Retinal pigment epithelial cell (primary cell): ENCODE results near the gene ZC3HAV1L.

Experiments used
- DNase-seq: peaks from one replicate; pipeline ENCODE4 v3.0.0-alpha.2; 2010; ENCODE audit warnings: low read depth
- H3K4me3 ChIP-seq: 2 replicates; pipeline ENCODE4 v1.5.1; 2011; ENCODE audit warnings: mild to moderate bottlenecking, low read length, control low read depth, moderate library complexity
- TF ChIP-seq, protein P1 (sequence below): conservative IDR thresholded peaks from 2 replicates; pipeline ENCODE4 v1.5.1; 2011; ENCODE audit warnings: low read depth, low read length, control low read depth, inconsistent platforms

The ZC3HAV1L gene

DNA sequence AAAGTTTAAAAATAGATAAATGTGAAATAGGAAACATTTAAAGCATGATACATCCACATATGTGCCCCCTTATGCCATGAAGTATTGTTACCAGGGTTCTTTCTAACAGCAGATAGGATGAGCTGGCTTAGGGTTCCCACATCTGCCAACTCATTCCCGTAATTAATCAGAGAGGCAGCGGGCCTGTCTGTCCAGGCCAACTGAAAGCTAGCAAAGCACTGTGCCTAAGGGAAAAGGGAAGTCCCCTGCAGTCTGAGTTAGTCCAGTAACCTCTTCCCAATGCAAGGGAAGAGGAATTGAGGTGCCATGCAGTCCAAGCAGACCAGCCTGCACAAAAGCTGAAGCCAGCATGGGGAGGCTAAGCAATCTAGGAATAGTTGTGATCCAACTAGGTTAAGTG is 18.3 kb upstream of the ZC3HAV1L start:
- no peak overlapping the region for H3K4me3 ChIP-seq
- TF ChIP-seq, protein P1, sequence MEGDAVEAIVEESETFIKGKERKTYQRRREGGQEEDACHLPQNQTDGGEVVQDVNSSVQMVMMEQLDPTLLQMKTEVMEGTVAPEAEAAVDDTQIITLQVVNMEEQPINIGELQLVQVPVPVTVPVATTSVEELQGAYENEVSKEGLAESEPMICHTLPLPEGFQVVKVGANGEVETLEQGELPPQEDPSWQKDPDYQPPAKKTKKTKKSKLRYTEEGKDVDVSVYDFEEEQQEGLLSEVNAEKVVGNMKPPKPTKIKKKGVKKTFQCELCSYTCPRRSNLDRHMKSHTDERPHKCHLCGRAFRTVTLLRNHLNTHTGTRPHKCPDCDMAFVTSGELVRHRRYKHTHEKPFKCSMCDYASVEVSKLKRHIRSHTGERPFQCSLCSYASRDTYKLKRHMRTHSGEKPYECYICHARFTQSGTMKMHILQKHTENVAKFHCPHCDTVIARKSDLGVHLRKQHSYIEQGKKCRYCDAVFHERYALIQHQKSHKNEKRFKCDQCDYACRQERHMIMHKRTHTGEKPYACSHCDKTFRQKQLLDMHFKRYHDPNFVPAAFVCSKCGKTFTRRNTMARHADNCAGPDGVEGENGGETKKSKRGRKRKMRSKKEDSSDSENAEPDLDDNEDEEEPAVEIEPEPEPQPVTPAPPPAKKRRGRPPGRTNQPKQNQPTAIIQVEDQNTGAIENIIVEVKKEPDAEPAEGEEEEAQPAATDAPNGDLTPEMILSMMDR: no peak
- DNase-seq: no peak

DNA sequence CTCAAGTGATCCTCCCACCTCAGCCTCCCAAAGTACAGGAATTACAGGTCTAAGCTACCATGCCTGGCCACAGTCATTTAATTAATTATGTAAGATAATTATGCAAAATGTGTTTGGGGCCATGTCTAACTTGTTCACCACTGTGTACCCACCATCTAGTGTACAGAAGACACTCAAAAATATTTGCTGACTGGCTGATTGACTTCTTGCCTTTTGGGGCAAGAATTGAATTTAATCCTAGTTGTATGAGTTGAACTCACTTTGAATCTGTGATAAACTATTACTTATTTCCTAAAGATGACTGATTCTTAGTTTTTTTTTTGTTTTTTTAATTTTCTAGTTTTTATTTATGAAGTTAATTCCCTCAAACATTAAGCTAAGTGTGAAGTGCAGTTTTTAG is 15.8 kb upstream of the ZC3HAV1L start:
- TF ChIP-seq, protein P1: no peak
- no peak overlapping the region for H3K4me3 ChIP-seq
- DNase-seq: no peak

DNA sequence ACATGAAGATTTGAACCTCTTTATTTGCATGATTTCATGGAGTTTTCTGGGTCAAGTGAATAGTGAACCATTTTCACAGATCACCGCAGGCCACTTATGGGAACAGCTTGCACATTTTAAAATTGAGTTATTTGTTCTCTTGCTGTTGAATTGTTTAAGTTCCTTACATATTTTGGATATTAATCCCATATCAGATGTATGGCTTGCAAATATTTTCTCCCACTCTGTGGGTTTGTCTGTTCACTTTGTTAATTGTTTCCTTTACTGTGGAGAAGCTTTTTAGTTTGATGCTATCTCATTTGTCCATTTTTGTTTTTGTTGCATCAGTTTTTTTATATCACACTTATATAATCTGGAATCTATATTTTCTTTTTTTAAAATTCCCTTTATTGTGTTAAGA is 14.1 kb upstream of the ZC3HAV1L start:
- no peak overlapping the region for H3K4me3 ChIP-seq
- TF ChIP-seq, protein P1: no peak
- no peak for DNase-seq

DNA sequence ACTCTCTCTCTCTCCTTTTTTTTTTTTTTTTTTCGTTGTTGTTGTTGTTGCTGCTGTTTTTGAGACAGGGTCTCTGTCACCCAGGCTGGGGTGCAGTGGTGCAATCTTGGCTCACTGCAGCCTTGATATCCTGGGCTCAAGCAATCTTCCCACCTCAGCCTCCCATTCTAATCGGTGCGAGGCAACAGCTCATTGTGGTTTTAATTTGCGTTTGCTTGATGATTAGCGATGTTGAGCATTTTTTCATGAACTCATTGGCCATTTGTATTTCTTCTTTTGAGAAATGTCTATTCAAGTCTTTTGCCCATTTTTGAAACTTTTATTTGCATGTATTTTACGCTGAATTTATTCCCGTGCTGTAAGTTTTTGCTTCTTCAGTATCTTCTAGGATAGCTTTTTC is 13.3 kb upstream of the ZC3HAV1L start:
- TF ChIP-seq, protein P1: no peak
- DNase-seq: no peak
- no peak overlapping the region for H3K4me3 ChIP-seq

DNA sequence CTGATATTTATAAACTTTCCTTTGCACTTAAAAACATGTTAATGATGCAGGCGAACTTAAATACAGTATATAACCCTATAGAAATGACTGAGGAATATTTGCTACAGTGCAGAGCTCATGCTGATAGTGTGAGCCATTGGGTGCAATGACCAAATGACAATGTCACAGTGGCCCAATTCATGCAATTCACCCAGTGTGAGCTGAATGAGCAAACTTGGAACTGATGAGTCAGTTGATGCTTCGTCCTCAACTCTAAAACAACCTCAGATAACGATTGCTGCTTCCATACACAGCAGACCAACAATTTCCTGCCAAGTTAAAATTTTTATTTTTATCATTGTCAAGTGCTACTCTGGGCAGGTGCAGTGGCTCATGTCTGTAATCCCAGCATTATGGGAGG is 12.1 kb upstream of the ZC3HAV1L start:
- DNase-seq: no peak
- TF ChIP-seq, protein P1: no peak

DNA sequence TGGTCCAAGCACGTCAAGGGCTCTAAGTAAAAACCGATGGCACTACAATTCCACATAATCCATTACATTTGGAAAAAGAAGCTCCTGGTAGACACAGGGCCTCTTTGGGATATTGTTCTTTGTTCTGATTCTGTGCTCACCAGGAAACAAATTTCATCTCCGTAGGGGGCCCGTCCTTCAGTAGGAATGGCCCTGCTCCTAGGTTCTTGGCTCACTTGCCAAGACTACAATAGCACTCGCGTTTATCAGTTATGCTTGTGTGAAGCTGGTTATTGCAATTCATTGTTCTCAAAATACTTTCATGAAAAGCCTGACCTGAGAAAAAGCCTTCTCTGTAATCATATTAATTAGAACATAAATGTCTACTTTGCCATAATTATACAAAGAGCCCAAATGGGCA is 10.3 kb upstream of the ZC3HAV1L start:
- H3K4me3 ChIP-seq: no peak overlapping the region
- no peak for DNase-seq
- TF ChIP-seq, protein P1: no peak

More for the DNA sequence above, 12.1 kb upstream of the ZC3HAV1L start:
- no peak overlapping the region for H3K4me3 ChIP-seq

DNA sequence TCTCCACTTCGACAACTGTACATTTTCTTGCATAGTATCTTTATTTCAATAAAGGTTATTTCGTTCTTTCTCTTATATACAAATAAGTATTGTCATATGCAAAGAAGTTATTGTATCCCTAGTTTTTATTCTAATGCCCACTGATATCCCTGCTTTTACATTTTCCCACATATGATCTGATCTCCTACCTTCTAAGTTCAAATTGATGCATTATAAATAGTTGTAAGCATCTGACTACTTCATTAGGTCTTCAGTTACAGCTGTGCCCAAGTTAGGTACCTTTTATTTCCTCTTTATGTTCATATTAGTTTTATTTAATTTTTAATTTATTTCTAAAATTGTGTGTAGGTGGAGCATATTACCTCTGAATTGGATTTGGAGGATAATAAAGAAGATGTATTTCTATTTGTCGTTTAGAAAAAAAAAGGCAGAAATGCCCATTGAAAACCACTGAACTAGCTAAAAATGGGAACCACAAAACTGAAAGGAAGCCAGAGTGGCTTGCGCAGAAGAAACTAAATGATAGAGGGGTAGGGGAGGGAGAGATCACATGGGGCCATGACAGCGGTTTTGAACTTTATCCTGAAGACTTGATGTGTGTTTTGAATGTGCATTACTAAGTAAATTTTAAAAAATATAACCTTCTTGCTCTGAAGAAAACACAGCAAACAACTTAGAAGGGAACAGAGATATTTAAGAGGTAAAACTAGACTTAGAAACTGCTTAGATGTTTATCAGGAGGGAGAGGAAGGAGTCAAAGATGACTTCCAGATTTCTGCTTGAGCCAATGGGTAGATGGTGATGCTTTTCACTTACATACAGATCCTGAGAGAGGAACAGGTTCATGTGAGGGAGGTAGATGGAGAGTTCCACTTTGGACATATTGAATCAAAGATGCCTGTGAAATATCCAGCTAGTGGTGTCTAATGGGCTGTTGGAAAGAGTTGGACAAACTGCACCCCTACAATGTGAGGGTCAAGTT is 9.3 kb upstream of the ZC3HAV1L start:
- no peak overlapping the region for H3K4me3 ChIP-seq
- no peak for DNase-seq
- TF ChIP-seq, protein P1: no peak
